ENCODE measurements around the gene SMIM24.
"Not testable (repeated sequence)": the region's sequence is repeated elsewhere in the genome, so short reads cannot be mapped to it uniquely, and the experiment has no call there.

SMIM24 gene

DNA sequence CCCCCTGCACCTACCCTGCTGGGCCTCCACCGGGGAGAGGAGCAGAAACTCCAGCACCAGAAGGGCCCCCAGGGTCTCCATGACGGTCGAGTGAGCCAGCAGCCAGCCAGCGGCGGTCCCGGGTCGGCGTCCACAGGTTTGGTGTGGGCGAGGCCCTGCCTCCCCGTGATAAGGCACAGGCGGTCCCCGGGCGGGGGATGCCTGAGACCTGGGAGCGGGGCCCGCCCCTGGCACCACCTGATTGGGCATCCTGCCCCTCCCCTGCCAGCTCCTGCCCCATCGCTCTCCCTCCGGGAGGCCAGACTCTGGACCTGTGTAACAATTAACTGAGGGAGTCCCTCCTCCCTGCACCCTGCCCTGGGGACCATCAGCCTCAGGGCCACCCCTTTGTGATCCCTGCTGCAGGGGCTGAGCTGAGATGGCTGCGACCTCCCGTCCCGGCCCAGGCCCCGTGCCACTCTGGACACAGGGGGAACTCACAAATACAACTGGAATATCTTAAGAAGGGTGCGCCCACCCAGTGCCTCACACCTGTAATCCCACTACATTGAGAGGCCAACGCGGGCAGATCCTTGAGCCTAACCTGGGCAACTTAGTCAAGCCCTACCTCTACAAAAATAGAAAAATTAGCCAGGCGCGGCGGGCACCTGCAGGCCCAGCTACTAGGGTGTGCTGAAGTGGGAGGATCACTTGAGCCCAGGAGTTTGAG, at the start of gene SMIM24:
Gene SMIM24, minus strand, starts transcription at position 143 of the 709 bp plus-strand sequence. Its CDS starts 62 bp downstream, at position 81.
- DNase-seq, result no peak

DNA sequence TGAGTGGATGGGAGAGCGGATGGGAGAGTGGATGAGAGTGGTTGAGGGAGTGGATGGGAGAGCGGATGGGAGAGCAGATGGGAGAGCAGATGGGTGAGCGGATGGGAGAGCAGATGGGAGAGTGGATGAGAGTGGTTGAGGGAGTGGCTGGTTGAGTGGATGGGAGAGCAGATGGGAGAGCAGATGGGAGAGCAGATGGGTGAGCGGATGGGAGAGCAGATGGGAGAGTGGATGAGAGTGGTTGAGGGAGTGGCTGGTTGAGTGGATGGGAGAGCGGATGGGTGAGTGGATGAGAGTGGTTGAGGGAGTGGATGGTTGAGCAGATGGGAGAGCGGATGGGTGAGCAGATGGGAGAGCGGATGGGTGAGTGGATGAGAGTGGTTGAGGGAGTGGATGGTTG, 49.0 kb upstream of the SMIM24 start:
- not testable (repeated sequence) for DNase-seq

DNA sequence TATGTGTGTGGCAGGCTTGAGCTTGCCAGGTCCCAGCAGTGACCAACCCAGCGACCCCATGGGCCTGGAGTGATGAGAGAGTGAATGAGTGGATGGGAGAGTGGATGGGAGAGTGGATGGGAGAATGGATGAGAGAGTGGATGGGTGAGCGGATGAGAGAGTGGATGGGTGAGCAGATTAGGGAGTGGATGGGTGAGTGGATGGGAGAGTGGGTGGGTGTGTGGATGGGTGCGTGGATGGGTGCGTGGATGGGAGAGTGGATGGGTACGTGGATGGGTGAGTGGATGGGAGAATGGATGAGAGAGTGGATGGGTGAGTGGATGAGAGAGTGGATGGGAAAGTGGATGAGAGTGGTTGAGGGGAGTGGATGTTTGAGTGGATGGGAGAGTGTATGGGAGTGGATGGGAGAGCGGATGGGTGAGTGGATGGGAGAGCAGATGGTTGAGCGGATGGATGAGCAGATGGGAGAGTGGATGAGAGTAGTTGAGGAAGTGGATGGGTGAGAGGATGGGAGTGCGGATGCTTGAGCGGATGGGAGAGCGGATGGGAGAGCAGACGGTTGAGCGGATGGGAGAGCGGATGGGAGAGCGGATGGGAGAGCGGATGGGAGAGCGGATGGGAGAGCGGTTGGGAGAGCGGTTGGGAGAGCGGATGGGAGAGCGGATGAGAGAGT, 48.4 kb upstream of the SMIM24 start:
- DNase-seq, result no peak

DNA sequence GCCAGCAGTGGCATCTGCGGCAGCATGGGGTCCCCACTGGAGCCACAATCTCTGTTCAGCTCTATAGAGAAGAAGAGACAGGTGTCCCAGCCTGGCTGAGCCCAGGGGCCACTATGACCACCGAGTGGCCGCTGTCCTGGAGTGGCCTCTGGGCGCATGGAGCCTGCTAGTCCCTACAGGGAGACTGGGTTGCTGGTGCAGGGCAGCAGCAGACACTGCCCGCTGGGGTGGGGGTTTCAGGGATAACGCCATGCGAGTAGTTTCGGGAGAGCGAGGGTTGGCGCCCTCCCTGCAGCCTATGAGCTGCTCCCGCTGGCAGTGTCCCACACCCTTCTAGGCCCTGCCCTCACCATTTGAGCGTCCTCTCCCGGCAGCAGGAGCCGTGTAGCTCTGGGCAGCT, 47.8 kb upstream of the SMIM24 start:
- DNase-seq, result no peak

DNA sequence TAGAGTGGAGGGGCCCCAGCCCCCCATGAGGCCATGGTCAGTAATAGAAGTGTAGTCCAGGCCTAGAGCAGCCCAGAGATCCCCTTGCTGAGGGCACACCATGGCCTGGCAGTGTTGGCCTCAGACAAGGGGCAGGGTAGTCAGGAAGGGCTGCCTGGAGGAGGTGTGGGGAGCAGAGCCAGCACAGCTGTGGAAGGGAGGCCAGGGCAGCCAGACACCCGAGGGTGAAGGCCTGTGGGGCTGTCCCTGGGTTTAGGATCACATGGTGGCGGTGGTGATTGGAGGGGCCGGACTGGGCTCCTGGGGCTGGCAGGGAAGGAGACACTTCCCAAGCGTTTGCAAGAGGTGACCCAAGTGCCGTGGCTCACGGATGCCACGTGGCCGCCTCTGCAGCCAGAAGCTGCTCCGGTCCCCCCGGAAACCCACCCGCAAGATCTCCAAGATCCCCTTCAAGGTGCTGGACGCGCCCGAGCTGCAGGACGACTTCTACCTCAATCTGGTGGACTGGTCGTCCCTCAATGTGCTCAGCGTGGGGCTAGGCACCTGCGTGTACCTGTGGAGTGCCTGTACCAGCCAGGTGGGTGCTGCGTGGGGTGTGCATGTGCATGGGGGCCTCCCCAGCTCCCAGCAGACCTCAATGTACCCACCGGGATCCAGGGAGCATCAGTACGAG, 47.0 kb upstream of the SMIM24 start:
- DNase-seq, result no peak

DNA sequence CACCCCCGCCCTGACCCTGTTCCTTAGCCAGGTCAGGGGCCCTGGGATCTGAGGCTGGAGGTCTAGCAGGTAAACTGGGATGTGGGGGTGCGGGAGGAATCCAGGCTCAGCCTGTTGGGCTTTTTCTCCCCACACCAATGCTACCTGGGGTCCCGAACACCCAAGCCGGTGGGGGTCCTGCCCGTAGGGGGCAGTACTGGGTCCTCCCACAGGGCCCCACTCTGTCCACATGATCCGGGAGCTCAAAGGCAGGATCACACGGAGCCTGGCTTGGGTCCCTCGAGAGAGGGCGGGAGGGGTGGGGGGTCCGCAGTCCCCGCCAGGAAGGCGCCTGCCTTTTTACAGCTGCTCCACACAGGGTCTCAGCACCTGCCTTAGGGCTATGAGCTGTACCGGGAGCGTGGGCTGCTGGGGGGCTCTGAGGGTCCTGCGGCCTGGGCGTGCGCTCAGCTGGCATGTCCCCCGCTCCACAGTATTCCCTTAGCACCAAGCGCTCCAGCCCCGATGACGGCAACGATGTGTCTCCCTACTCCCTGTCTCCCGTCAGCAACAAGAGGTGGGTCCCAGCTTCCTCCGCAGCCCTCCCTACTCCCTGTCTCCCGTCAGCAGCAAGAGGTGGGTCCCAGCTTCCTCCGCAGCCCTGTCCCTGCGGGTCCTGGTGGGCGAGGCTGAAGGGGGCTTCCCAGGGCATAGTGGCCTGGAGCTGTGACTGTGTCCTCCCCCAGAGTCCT, 46.3 kb upstream of the SMIM24 start:
- DNase-seq, result no peak

DNA sequence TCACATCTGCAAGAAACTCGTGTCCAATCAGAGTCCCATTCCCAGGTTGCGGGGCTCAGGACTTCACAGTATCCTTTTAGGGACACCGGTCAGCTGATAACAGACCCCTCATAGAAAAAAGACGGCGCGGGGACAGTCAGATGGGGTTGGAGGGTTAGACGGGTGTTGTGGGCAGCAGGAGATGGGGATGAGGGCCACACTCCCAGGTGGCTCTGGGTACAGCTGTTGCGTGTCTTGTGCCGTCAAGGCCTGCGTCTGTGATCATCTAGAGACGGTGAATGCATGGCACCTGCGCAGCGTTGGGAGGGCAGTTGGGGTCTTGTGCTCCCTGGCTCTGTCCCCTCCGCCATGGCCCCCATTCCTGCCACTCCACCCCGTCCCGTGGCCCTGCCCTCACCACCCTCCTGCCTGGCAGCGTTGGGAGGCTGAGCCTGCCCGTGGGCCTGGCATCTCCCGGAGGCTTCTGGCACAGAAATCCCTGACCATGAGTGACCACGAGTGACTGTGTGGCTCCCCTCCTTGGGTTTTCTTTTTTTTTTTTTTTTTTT, 44.7 kb upstream of the SMIM24 start:
- DNase-seq, result no peak

DNA sequence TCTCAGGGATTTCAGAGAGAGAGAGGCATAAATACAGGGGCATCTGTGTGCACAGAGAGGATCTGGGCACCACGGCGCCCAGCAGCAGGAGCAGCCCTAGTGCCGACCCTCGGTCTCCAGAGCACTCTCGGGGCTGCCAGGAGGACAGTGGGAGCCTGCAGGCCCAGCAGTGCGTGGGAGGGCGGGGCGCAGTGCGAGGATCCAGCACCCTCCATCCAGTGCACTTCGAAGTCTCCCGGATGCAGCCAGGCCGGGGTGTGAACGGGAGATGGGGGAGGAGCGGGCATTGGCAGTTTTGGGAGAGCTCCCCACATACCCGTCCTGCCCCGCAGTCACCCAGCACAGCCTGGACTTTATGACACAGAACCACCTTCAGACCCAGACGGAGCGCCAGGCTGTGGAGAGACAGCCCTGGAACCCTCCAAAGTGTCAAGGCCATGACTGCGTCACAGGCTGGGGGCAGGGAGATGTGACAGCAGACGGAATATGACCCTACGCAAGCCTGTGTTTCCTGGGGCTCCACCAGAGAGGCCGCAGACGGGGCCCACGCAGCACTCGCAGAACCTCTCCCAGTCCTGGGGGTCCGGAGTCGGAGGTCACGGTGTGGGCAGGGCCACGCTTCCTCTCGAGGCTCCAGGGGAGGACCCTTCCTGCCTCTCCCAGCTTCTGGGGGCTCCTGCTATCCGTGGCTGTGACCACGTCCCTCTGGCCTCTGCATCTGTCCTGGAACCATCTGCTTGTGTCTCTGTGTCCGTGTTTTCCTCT, 43.9 kb upstream of the SMIM24 start:
- DNase-seq, result no peak

DNA sequence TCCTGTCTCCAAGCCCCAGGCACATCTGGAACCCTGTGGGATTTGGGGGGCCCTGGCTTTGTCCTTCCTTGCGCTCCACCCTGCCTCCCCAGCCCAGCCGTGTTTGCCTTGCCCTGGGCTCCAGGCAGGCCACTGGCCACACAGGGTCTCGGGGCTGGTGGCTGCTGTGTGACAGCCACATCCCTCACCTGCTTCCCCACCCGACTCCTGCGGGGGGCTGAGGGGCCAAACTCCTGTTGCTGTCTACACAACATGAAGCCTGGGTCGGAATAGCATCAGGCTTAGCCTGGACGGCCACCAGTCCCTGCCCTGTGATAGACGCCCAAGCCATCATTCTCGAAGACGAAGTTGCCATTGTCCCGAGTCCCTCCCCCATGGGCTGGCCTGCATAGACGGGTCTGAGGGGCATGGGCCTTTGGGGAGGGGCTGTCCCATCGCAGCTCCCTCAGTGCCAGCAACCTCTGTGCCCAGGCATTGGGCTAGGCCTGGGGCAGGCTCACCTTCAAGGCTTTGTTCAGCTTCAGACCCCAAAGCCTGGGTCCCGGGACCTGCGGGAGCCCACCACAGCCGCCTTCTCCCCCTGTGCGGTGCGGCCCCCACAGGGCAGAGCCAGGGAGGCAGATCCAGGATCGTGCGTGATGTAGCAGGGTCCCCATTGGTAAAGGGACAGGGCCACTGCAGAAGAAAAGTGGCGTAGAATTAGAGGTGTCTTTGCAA, 43.2 kb upstream of the SMIM24 start:
- no peak for DNase-seq

DNA sequence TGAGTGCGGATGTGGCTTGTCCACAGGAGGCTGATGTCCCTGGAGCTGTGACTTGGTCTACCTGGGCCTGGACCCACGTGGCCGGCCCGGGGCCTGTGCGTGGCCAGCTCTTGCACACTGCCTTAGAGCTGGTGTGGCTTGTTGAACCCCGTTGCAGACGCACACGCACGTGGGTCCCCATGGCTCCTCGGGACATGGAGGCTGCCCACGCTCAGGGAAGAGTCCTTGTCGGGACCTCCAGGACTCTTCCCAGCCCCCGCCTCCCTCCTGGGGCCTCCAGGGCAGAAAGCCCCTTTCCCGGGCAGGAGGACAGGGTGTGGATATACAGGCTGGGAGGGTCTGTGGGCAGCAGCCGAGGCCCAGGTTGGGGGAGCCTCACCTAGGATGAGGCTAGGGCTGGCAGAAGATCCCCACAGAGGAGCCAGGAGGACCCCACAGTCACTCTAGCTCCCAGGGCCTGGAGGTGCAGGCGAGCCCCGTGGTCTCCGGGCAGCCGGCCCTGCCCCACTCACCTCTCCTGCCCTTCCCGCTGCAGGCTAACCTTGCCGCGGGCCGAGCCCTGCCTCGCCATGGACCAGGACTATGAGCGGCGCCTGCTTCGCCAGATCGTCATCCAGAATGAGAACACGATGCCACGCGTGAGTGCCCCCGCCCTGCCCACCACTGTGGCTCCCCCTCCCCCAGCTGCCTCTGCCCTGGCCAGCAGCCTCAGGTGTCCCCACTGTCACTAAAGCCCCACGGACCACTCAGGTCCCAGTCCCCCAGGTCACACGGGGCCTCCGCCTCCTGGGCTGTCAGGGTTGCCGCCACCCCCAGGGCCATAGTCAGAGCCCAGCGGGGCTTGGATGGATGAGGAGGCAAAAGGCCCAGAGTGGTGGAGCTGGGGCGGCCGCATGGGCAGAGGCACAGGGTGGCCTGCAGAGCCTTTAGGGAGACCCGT, 42.4 kb upstream of the SMIM24 start:
- no peak for DNase-seq

DNA sequence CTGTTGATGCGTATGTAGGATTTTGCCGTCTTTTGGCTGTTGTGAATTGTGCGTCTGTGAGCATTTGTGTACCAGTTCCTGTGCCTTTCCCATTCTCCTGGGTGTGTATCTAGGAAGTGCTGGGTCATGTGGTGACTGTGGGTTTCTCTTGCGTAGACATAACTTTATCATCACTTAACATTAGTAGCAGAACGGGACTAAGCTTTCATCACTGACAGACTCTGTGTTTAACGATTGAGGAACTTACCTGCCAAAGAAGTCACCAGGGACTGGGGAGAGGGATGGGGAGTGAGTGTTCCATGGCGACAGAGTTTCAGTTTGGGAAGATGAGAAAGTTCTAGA, 40.8 kb upstream of the SMIM24 start:
- no peak for DNase-seq

DNA sequence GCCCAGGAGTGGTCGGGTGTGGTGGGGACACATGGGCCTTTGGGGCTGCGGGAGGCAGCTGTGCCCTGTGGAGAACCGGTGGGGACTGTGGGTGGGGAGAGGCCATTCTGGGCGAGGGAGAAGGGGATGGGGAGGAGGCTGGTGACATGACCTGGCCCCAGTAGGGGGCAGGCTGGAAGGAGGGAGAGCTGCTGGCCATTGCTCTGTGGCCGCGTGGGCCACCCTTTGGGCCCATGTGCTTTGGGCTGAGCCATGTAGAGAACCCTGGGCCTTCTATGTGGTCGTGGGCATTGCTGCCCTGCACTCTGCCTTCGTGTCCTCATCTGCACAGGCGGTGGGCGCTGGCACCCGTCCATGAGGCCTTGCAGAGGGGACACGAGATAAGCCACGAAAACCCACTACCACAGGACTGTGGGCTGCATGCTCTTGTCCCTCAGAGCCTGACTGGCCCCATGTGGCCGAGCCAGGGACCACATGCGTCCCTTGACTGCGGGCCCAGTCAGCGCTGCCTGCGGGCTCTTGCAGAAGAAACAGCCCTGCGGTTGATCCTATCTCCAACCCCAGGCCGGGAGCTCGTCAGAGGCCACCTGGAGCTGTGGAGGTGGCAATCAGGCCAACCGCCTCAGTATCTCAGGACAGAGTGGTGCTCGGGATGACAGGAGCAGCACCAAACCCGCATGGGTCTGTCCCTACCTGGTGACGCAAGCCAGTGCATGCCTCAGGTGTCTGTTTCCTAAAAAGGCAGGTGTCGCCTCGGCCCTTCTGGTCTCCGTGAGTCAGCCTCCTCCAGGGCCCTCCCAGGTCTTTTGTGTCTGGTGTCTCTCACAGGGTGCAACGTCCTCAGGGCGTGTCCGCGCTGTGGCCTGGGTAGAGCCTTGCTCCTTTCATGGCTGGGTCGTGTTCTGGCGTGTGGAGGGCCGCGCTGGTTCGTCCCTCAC, 40.1 kb upstream of the SMIM24 start:
- no peak for DNase-seq

DNA sequence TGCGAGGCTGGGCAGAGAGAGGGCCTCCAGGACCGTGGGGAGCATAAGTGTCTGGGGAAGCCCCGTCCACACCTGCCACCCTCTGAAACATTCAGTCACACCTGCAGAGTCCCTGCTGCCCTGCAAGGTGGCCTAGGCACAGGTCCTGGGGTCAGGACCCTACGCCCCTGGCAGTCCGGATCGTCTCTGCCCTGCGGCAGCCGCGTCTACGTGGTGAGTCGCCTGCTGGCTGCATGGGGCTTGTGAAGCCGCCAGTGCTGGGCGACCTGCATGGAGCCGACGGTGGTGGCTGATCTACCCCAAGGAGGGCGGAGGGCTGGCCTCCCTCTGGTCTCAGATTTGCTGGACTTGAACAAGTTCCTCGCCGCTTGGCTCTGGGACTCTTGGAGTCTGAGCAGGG, 38.8 kb upstream of the SMIM24 start:
- DNase-seq, result no peak

DNA sequence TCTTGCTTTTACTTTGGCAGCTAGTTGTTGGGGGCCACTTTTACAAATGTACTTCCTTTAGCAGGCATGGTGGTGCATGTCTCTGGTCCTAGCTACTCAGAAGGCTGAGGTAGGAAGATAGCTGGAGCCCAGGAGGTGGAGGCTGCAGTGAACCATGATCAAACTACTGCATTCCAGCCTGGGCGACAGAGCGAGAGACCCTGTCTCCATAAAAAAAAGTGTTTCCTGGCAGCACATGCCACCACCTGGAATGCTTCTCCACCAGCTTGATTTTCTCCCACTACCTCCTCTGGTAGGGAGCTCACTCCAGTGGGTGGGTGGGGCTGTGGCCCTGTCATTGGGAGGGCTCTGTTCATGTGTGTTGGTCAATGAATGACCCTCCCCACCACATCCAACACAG, 38.3 kb upstream of the SMIM24 start:
- DNase-seq, result no peak

DNA sequence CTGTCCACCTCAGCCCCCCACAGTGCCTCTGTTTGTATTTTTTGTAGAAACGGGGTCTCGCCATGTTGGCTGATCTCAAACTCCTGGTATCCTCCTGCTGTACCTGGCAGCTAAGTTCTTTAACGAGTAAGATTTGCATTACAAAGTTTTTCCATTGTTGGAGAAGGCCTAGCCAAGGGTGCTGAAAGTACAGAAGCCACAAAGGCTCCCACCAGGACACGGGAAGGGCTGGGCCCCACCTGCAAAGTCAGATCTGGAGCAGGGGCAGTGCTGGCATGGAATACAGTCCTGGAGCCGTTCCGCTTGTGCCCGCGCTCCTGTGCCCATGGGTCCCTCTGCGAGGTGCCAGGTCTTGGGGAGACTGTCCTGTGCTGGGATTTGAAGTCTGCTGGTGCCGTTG, 37.9 kb upstream of the SMIM24 start:
- no peak for DNase-seq

DNA sequence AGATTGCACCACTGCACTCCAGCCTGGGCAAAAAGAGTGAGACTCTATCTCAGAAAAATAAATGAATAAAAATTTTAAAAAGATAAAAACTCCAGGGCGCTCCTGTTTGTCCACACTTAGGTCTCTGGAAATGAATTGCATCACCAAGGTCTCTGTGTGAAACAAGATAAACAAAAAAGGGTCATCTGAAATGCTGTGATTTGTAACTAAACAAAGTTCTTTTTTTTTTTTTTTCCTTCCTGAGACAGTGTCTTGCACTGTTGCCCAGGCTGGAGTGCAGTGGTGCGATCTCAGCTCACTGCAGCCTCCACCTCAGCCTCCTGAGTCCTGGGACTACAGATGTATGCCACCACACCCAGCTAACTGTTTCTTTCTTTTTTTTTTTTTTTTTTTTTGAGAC, 37.3 kb upstream of the SMIM24 start:
- DNase-seq, result no peak

DNA sequence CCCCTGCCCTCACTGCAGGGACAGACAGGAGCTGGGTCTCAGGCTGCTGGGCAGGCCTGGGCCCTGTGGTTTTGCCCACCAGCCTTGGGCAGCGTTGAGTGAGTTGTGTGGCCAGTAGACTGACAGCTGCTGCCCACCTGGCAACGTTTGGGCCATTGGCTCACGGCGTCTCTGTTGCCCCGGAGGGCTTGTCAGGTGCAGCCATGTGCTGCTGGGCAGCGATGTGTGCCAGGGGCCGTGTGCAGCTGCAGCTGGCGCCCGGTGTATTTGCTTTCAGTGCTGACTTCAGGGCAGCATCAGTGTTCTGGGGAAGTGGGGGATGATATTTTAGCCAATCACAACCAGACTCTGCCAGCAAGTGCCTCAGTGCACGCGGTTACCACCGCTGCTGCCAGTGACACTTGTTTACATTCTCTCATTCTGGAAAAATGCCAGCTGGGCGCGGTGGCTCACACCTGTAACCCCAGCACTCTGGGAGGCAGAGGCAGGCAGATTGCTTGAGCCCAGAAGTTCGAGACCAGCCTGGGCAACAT, 36.4 kb upstream of the SMIM24 start:
- no peak for DNase-seq

DNA sequence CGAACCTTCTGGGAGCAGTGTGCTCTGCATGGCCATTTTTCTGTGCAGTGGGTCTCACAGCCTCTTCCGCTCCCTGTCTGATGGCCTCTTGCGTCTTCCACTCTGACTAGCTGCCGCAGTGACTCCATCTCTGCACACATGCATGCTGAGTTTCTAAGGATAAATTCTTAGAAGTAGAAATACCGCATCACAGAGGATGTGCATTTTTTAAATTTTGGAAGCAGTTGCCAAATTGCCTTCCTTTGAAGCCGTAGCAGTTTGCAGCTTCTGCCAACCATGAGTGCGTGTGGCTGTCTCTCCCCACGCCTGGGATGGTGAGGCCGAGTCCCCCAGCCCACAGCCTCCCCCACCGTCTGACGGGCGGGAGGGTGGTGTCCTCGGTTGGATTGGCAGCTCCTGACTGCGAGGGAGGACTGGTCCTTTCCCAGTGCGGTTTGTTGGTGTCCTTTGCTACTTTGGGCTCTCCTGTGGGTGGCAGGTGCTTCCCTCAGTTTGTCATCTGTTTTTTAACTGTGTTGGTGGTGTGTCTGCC, 35.6 kb upstream of the SMIM24 start:
- DNase-seq, result no peak

DNA sequence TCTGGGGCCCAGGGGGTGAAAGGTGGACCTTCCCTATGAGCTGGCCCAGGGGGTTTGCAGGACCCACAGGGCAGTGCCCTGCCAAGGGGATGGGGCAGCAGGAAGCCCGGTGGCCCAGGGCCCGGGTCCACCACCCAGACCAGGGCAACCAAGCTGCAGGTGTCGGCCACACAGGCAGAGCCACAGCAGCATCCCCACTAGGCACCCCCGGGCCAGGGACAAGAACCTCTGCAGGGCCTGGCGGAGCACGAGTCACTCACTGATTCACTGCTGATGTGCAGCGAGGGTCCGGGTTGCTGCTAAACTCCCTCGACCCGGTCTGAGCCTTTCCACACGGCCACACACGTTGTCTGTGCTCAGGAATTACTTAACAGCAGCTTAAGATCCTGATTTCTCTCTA, 34.6 kb upstream of the SMIM24 start:
- DNase-seq, result no peak
